CD4-positive, alpha-beta T cell (primary cell): ENCODE measurements around the gene CLPTM1. TPM values are rescaled to one million over a fixed set of nuclear protein-coding genes. Genes with fewer than 3 reads are reported as not detected.

Experiments used
- ATAC-seq: fragments of 200-7000 bp; cut with Tn5 transposase; one replicate; pipeline ENCODE4 v1.10.0; 2022; ENCODE audit warnings: mild to moderate bottlenecking; ENCODE audit not compliant: poor library complexity
- CTCF ChIA-PET: fragments of 350-600 bp; sonication (Branson Sonifier 250); formaldehyde crosslinking; loops from one replicate; lab custom pipeline; 2021; ENCODE audit warnings: antibody characterized with exemption, inconsistent platforms; lab: Charles Lee
- POLR2A ChIA-PET: fragments of 350-600 bp; sonication (Branson Sonifier 250); formaldehyde crosslinking; loops from one replicate; lab custom pipeline; 2021; ENCODE audit warnings: antibody characterized with exemption, inconsistent platforms; lab: Charles Lee
- DNase-seq, 14 experiments: peaks; one replicate each; pipeline ENCODE4 v3.0.0-alpha.2; 2013 to 2020; ENCODE audit warnings: mixed read lengths in 2 of 14
- H3K27ac ChIP-seq, 2 donors: one replicate each; pipeline versions ENCODE4 v1.5.1 to v1.7.0; 2013; ENCODE audit warnings: low read length in 2 of 2, low read depth in 1 of 2, mild to moderate bottlenecking in 1 of 2
- H3K27me3 ChIP-seq, 2 experiments: 1 replicate in 1 of 2; 2 replicates in 1 of 2; pipeline versions ENCODE4 v1.6.1 to v1.7.0; 2013; ENCODE audit warnings: low read length in 2 of 2, control low read depth in 1 of 2, mild to moderate bottlenecking in 1 of 2, moderate library complexity in 1 of 2; ENCODE audit not compliant: insufficient read depth in 2 of 2, control insufficient read depth in 1 of 2
- H3K36me3 ChIP-seq: one replicate; pipeline ENCODE4 v1.6.1; 2013; ENCODE audit warnings: low read length, control low read depth; ENCODE audit not compliant: insufficient read depth
- H3K4me1 ChIP-seq: one replicate; pipeline ENCODE4 v1.6.1; 2013; ENCODE audit warnings: low read length, control low read depth; ENCODE audit not compliant: insufficient read depth
- H3K4me3 ChIP-seq: one replicate; pipeline ENCODE4 v1.5.1; 2013; ENCODE audit warnings: mild to moderate bottlenecking, low read length, moderate library complexity
- H3K9me3 ChIP-seq, 2 experiments: 1 replicate in 1 of 2; 2 replicates in 1 of 2; pipeline versions ENCODE4 v1.6.1 to v1.7.0; 2013; ENCODE audit warnings: low read length in 2 of 2, mild to moderate bottlenecking in 2 of 2, control low read depth in 1 of 2, moderate library complexity in 1 of 2; ENCODE audit not compliant: control insufficient read depth in 1 of 2, insufficient read depth in 1 of 2
- H3K27ac Mint-ChIP-seq: one replicate; pipeline ENCODE4 v1.8.0; 2020; ENCODE audit warnings: mixed read lengths
- H3K27me3 Mint-ChIP-seq: one replicate; pipeline ENCODE4 v1.8.0; 2021; ENCODE audit warnings: mixed read lengths
- H3K36me3 Mint-ChIP-seq: one replicate; pipeline ENCODE4 v1.8.0; 2021; ENCODE audit warnings: low read depth, mixed read lengths
- H3K4me1 Mint-ChIP-seq: one replicate; pipeline ENCODE4 v1.8.0; 2021; ENCODE audit warnings: low read depth, mixed read lengths
- H3K4me3 Mint-ChIP-seq: one replicate; pipeline ENCODE4 v1.8.0; 2020; ENCODE audit warnings: mild to moderate bottlenecking, mixed read lengths
- H3K9me3 Mint-ChIP-seq: one replicate; pipeline ENCODE4 v1.8.0; 2020; ENCODE audit warnings: mixed read lengths
- intact Hi-C, 2 experiments: fragments of 100-400 bp; cut with DNase I in 1 of 2; cut with micrococcal nuclease in 1 of 2; formaldehyde crosslinking; loops; one replicate each; pipeline versions ENCODE4 v1.15.1 to v1.9.0; 2023 to 2025; cut with DNase I, micrococcal nuclease
- total RNA-seq, 174 experiments: library from RNA in 2 of 174; stranded (reverse) in 2 of 174; gene quantifications; one replicate each; pipeline ENCODE4 v1.2.3 and lab custom pipeline; 2021 to 2026
- TF ChIP-seq, protein P1 (sequence below): fragments of 200-600 bp; IDR thresholded peaks from one replicate; pipeline ENCODE4 v1.8.0; 2022; ENCODE audit warnings: antibody characterized with exemption, mild to moderate bottlenecking

The CLPTM1 gene
- total RNA-seq, 2 experiments from 2014 or later = 71.0 to 72.7 TPM

- no peaks in the 10 kb centered on the region for H3K27me3 ChIP-seq
- Mint-ChIP-seq H3K27ac (no peak overlapping the region), H3K9me3 (no peaks in the 10 kb centered on the region), H3K4me1 (no peaks in the 10 kb centered on the region), H3K36me3 (peaks cover 56% of the 10 kb centered on the region), H3K27me3 (no peaks in the 10 kb centered on the region), H3K4me3 (no peak overlapping the region)
- POLR2A ChIA-PET = no interaction called here
- ATAC-seq = no peak
- H3K4me1 ChIP-seq = no peaks in the 10 kb centered on the region
- H3K4me3 ChIP-seq = no peak overlapping the region
- H3K36me3 ChIP-seq = peaks cover 66% of the 10 kb centered on the region
- no peak overlapping the region for H3K27ac ChIP-seq
- CTCF ChIA-PET = no interaction called here
- intact Hi-C loops = no loop called here
- H3K9me3 ChIP-seq = no peaks in the 10 kb centered on the region
- DNase-seq = no peak
- TF ChIP-seq, protein P1, sequence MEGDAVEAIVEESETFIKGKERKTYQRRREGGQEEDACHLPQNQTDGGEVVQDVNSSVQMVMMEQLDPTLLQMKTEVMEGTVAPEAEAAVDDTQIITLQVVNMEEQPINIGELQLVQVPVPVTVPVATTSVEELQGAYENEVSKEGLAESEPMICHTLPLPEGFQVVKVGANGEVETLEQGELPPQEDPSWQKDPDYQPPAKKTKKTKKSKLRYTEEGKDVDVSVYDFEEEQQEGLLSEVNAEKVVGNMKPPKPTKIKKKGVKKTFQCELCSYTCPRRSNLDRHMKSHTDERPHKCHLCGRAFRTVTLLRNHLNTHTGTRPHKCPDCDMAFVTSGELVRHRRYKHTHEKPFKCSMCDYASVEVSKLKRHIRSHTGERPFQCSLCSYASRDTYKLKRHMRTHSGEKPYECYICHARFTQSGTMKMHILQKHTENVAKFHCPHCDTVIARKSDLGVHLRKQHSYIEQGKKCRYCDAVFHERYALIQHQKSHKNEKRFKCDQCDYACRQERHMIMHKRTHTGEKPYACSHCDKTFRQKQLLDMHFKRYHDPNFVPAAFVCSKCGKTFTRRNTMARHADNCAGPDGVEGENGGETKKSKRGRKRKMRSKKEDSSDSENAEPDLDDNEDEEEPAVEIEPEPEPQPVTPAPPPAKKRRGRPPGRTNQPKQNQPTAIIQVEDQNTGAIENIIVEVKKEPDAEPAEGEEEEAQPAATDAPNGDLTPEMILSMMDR = no peak
Observed at GRCh38 chr19:44972802-44973201, 17.6 kb downstream of the CLPTM1 start.

DNA sequence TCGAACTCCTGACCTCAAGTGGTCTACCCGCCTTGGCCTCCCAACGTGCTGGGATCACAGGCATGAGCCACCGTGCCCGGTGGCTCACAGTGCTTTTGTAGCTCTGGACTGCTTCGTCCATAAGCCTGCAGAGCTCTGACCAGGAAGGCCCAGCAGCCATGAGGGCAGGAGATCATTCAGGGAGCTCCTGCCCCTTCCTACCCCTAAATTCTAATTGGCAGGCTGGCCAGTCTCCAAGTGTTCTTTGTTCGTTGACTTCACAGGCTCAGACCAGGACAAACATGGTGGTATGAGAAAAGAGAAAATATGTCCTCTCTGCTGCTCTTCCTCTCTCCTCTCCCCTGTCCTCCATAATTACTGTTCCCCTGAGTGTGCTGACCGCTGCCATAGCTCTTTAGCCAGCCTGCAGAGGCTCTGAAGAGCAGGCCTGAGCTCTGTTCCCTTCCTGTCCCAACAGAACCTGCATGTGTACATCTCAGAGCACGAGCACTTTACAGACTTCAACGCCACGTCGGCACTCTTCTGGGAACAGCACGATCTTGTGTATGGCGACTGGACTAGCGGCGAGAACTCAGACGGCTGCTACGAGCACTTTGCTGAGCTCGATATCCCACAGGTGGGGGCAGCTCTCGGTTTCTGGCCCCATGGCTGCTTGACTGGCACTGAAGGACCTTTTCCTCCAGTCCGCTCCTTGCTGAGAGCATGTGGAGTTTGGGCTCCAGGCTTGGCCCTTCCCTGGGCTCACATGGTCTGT lies 19.0 kb downstream of the CLPTM1 start:
- Histone ChIP-seq H3K27ac (no peak overlapping the region), H3K4me1 (no peaks in the 10 kb centered on the region), H3K36me3 (peaks cover 67% of the 10 kb centered on the region), H3K27me3 (no peaks in the 10 kb centered on the region), H3K9me3 (no peaks in the 10 kb centered on the region), H3K4me3 (no peak overlapping the region)
- Mint-ChIP-seq H3K27me3 (no peaks in the 10 kb centered on the region), H3K4me1 (no peaks in the 10 kb centered on the region), H3K9me3 (no peaks in the 10 kb centered on the region), H3K27ac (no peak overlapping the region), H3K4me3 (no peak overlapping the region), H3K36me3 (peaks cover 54% of the 10 kb centered on the region)
- intact Hi-C loops = no loop called here
- ChIA-PET POLR2A (no interaction called here), CTCF (interaction anchor here (1.7 kb wide), 2 partner anchors 14 to 512 kb away, joined by 3 read pairs; no protein-coding TSS in a partner anchor)
- TF ChIP-seq, protein P1 = no peak
- DNase-seq (no peak), ATAC-seq (no peak)

GRCh38 chr19:44974857-44975256 lies 19.7 kb downstream of the CLPTM1 start:
- POLR2A ChIA-PET = no interaction called here
- H3K4me1 Mint-ChIP-seq = no peaks in the 10 kb centered on the region
- no peaks in the 10 kb centered on the region for H3K9me3 ChIP-seq
- H3K4me3 Mint-ChIP-seq = no peak overlapping the region
- H3K27me3 Mint-ChIP-seq = no peaks in the 10 kb centered on the region
- no peaks in the 10 kb centered on the region for H3K27me3 ChIP-seq
- ATAC-seq = no peak
- DNase-seq = no peak
- peaks cover 57% of the 10 kb centered on the region for H3K36me3 Mint-ChIP-seq
- no peak overlapping the region for H3K27ac Mint-ChIP-seq
- no peaks in the 10 kb centered on the region for H3K9me3 Mint-ChIP-seq
- CTCF ChIA-PET = interaction anchor here (1.7 kb wide), 2 partner anchors 14 to 511 kb away, joined by 3 read pairs; no protein-coding TSS in a partner anchor
- H3K27ac ChIP-seq = no peak overlapping the region
- no peaks in the 10 kb centered on the region for H3K4me1 ChIP-seq
- H3K4me3 ChIP-seq = no peak overlapping the region
- intact Hi-C loops = no loop called here
- TF ChIP-seq, protein P1 = no peak
- peaks cover 72% of the 10 kb centered on the region for H3K36me3 ChIP-seq
